Thoracic aorta (tissue), 2 donors: ENCODE results near the gene NEK9. TPM values are rescaled to one million over a fixed set of nuclear protein-coding genes. Genes with fewer than 3 reads are reported as not detected.

Experiments
- ATAC-seq: fragments of 150-250 bp; one replicate; pipeline ENCODE4 v1.8.0; 2017; ENCODE audit warnings: low read depth; ENCODE audit not compliant: insufficient number of reproducible peaks, low FRiP score
- DNase-seq: peaks from one replicate; pipeline ENCODE4 v3.0.0-alpha.2; 2020; ENCODE audit warnings: low spot score
- H3K27ac ChIP-seq, 2 donors: fragments of 200-600 bp; sonication (generic); 1 replicate in 1 of 2; 2 replicates in 1 of 2; pipeline ENCODE4 v1.5.1; 2016; ENCODE audit warnings: mild to moderate bottlenecking in 2 of 2, moderate library complexity in 2 of 2
- H3K27me3 ChIP-seq: fragments of 200-600 bp; sonication (generic); replicated peaks from 2 replicates; pipeline ENCODE4 v1.6.0; 2016; ENCODE audit warnings: mild to moderate bottlenecking; ENCODE audit not compliant: insufficient read depth
- H3K36me3 ChIP-seq: fragments of 200-600 bp; sonication (generic); one replicate; pipeline ENCODE4 v1.5.1; 2016
- H3K4me1 ChIP-seq, 2 donors: fragments of 200-600 bp; sonication (generic); 1 replicate in 1 of 2; 2 replicates in 1 of 2; pipeline versions ENCODE4 v1.5.1 to v1.6.0; 2016; ENCODE audit warnings: low read depth in 2 of 2, mild to moderate bottlenecking in 1 of 2; ENCODE audit not compliant: control insufficient read depth in 1 of 2
- H3K4me3 ChIP-seq: fragments of 200-600 bp; sonication (generic); 2 replicates; pipeline ENCODE4 v1.5.1; 2016; ENCODE audit warnings: mild to moderate bottlenecking
- H3K9me3 ChIP-seq: fragments of 200-600 bp; sonication (generic); 2 replicates; pipeline ENCODE4 v1.5.1; 2016
- total RNA-seq, 2 donors: library from RNA; depleted of rRNA; stranded (reverse); fragments of >200 nt; gene quantifications; one replicate each; pipeline versions ENCODE4 v1.1.0 to v1.2.3, GENCODE V29; 2016
- TF ChIP-seq, protein P1 (sequence below): fragments of 200-600 bp; sonication (generic); IDR thresholded peaks from one replicate; pipeline ENCODE4 v1.5.1; 2019; ENCODE audit warnings: antibody characterized with exemption

Gene NEK9
- total RNA-seq, 2 donors from 2014 or later = 51.3 to 65.3 TPM

DNA sequence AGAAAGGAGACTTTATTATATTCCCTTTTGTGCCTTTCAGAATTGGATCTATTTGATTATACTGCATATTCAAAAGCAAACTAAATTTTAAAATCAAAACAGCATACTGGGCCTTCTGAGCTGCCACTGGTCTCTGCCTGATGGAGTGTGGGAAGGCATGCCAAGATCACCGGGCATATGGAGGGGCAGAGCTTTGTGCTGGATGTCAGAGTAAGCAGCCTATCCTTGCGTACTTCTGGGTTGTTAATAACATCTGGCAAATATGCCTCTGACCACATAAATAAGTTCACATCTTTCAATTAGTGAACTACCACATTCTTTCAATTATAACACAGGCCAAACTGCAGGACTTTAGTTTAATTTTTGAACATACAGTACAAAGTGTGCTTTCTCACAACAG is 93.9 kb downstream of the NEK9 start:
- no peak overlapping the region for H3K27ac ChIP-seq
- no peaks in the 10 kb centered on the region for H3K27me3 ChIP-seq
- H3K36me3 ChIP-seq = peaks cover 15% of the 10 kb centered on the region
- ATAC-seq = no peak
- TF ChIP-seq, protein P1, sequence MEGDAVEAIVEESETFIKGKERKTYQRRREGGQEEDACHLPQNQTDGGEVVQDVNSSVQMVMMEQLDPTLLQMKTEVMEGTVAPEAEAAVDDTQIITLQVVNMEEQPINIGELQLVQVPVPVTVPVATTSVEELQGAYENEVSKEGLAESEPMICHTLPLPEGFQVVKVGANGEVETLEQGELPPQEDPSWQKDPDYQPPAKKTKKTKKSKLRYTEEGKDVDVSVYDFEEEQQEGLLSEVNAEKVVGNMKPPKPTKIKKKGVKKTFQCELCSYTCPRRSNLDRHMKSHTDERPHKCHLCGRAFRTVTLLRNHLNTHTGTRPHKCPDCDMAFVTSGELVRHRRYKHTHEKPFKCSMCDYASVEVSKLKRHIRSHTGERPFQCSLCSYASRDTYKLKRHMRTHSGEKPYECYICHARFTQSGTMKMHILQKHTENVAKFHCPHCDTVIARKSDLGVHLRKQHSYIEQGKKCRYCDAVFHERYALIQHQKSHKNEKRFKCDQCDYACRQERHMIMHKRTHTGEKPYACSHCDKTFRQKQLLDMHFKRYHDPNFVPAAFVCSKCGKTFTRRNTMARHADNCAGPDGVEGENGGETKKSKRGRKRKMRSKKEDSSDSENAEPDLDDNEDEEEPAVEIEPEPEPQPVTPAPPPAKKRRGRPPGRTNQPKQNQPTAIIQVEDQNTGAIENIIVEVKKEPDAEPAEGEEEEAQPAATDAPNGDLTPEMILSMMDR = no peak
- H3K4me3 ChIP-seq = no peak overlapping the region
- no peak for DNase-seq
- H3K9me3 ChIP-seq = no peaks in the 10 kb centered on the region
- no peaks in the 10 kb centered on the region for H3K4me1 ChIP-seq

DNA sequence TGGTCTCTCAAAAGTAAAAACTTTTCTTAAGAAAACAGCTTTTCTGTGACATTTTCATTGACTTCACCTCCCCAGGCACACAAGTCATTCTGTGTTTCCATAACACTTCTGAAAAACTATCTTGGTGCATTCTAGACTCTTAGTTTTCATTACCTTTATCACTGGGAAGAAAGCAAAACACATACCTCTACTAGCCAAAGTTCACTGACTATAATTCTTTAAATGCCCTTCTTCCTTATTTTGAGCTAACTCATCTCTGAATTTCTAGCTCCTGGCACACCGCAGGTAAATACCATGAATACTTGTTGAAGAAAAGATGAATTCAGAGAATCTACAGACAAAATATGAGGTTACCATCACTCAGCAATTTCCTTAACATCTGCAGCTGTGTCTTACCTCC is 96.7 kb downstream of the NEK9 start:
- DNase-seq (no peak), ATAC-seq (no peak)
- TF ChIP-seq, protein P1 = no peak
- H3K9me3 ChIP-seq = no peaks in the 10 kb centered on the region
- no peaks in the 10 kb centered on the region for H3K4me1 ChIP-seq
- H3K36me3 ChIP-seq = peaks cover 16% of the 10 kb centered on the region
- H3K27ac ChIP-seq = no peak overlapping the region
- H3K27me3 ChIP-seq = no peaks in the 10 kb centered on the region
- no peak overlapping the region for H3K4me3 ChIP-seq

Other genes with a start within 250 kb of the NEK9 start
- 10 to 100 TPM; 68.6 to 91.6 TPM for gene DLST, start 245.1 kb downstream of the NEK9 start, total RNA-seq
- 10 to 100 TPM in 1 of 2 donors, 1 to 10 TPM in 1; 9.4 to 17.6 TPM for gene RPS6KL1, start 203.8 kb downstream of the NEK9 start, total RNA-seq
- gene PGF, start 171.5 kb downstream of the NEK9 start, total RNA-seq = 10 to 100 TPM; 34.4 to 75.3 TPM
- gene EIF2B2, start 124.1 kb downstream of the NEK9 start, total RNA-seq = 10 to 100 TPM; 32.7 to 39.8 TPM
- gene MLH3, start 75.6 kb downstream of the NEK9 start, total RNA-seq = 10 to 100 TPM; 17.9 to 30.2 TPM
- gene ACYP1, start 63.0 kb downstream of the NEK9 start, total RNA-seq = 1 to 10 TPM; 4.9 to 6.8 TPM
- 1 to 10 TPM in 1 of 2 donors, under 1 TPM in 1; 0.27 to 1.1 TPM for gene ZC2HC1C, start 57.4 kb downstream of the NEK9 start, total RNA-seq
- gene TMED10, start 49.6 kb upstream of the NEK9 start, total RNA-seq = 100 to 1,000 TPM; 258 to 342 TPM
- gene FOS, start 151.8 kb upstream of the NEK9 start, total RNA-seq = 1,000 to 10,000 TPM in 1 of 2 donors, 100 to 1,000 TPM in 1; 358 to 3,038 TPM